OCI-LY1 (cell line): ENCODE measurements around the gene PDE4D.
A peak's percentile ranks its signal among the peaks of the same experiment; 100 is the strongest.

ENCODE experiments used
- H2AFZ ChIP-seq: fragments of 200-600 bp; sonication (generic), shearing (Covaris generic); 2 replicates; pipeline ENCODE4 v1.6.0; 2014; ENCODE audit warnings: antibody characterized with exemption, mild to moderate bottlenecking, low read length
- H3F3A ChIP-seq: fragments of 200-600 bp; sonication (generic), shearing (Covaris generic); 2 replicates; pipeline ENCODE4 v1.6.0; 2014; ENCODE audit warnings: mild to moderate bottlenecking, antibody characterized with exemption, low read length, moderate library complexity; ENCODE audit not compliant: insufficient read depth
- H3K27ac ChIP-seq: fragments of 200-600 bp; sonication (generic); 2 replicates; pipeline ENCODE4 v1.5.1; 2014; ENCODE audit warnings: low read length, mixed run types, mild to moderate bottlenecking, low read depth; ENCODE audit not compliant: poor library complexity, severe bottlenecking
- H3K27me3 ChIP-seq: fragments of 200-600 bp; sonication (generic); 2 replicates; pipeline ENCODE4 v1.6.0; 2014; ENCODE audit warnings: antibody characterized with exemption, mild to moderate bottlenecking, low read length, moderate library complexity; ENCODE audit not compliant: insufficient read depth
- H3K36me3 ChIP-seq: fragments of 200-600 bp; sonication (generic); 2 replicates; pipeline ENCODE4 v1.6.1; 2014; ENCODE audit warnings: mild to moderate bottlenecking, antibody characterized with exemption, low read length, moderate library complexity, mixed read lengths; ENCODE audit not compliant: insufficient read depth
- H3K4me1 ChIP-seq: fragments of 200-600 bp; sonication (generic); 2 replicates; pipeline ENCODE4 v1.5.1; 2014; ENCODE audit warnings: mild to moderate bottlenecking, low read length, moderate library complexity; ENCODE audit not compliant: insufficient read depth, severe bottlenecking
- H3K4me2 ChIP-seq: fragments of 200-600 bp; sonication (generic), shearing (Covaris generic); 2 replicates; pipeline ENCODE4 v1.6.1; 2014; ENCODE audit warnings: low read length
- H3K4me3 ChIP-seq: fragments of 200-600 bp; sonication (generic); 2 replicates; pipeline ENCODE4 v1.5.1; 2014; ENCODE audit warnings: low read length, low read depth, mild to moderate bottlenecking, mixed read lengths; ENCODE audit not compliant: poor library complexity, severe bottlenecking
- H3K79me2 ChIP-seq: fragments of 200-600 bp; shearing (Covaris generic); 2 replicates; pipeline ENCODE4 v1.6.1; 2016; ENCODE audit warnings: mixed run types, low read length, mixed read lengths; ENCODE audit not compliant: insufficient read depth
- H3K9ac ChIP-seq: fragments of 200-600 bp; sonication (generic), shearing (Covaris generic); 2 replicates; pipeline ENCODE4 v1.6.1; 2014; ENCODE audit warnings: mild to moderate bottlenecking, low read length, mixed read lengths
- H3K9me2 ChIP-seq: fragments of 200-600 bp; sonication (generic), shearing (Covaris generic); 2 replicates; pipeline ENCODE4 v1.6.1; 2014; ENCODE audit warnings: low read depth, mild to moderate bottlenecking, low read length, mixed read lengths
- H3K9me3 ChIP-seq: fragments of 200-600 bp; shearing (Covaris generic); 2 replicates; pipeline ENCODE4 v1.6.1; 2014; ENCODE audit warnings: low read length, mixed read lengths
- H4K20me1 ChIP-seq: fragments of 200-600 bp; sonication (generic), shearing (Covaris generic); 2 replicates; pipeline ENCODE4 v1.6.0; 2016; ENCODE audit warnings: mild to moderate bottlenecking, low read length; ENCODE audit not compliant: insufficient read depth
- EZH2 ChIP-seq: fragments of 200-600 bp; sonication (generic), shearing (Covaris generic); IDR thresholded peaks from 2 replicates; pipeline ENCODE4 v1.8.0; 2017; ENCODE audit warnings: borderline replicate concordance, mixed run types, mild to moderate bottlenecking, antibody characterized with exemption, low read length, moderate library complexity, mixed read lengths
- TF ChIP-seq, protein P1 (sequence below): fragments of 200-600 bp; sonication (generic), shearing (Covaris generic); IDR thresholded peaks from 2 replicates; pipeline ENCODE4 v1.5.1; 2017; ENCODE audit warnings: mild to moderate bottlenecking, antibody characterized with exemption, low read length, moderate library complexity, mixed read lengths

Gene PDE4D

DNA sequence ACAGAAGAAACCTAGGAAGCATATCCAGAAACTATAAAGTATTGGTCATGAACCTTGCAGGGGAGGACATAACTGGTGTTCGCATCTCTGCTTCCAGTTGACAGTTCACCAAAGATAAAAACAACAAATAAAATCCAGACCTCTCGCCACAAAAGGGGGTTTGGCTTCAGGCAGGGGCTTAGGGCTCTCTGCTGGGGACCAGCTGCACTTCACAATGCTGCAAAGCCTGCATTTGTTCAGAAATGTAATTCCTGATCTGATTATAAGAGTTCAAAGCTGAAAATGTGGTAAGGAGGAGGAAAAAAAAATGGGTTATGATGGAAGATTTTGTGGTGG lies 79.0 kb downstream of the PDE4D start:
- no peak overlapping the region for H3K4me2 ChIP-seq
- no peaks in the 10 kb centered on the region for H3K79me2 ChIP-seq
- no peaks in the 10 kb centered on the region for H3K36me3 ChIP-seq
- no peaks in the 10 kb centered on the region for H3K9me2 ChIP-seq
- H3K4me1 ChIP-seq, result no peaks in the 10 kb centered on the region
- H3K9ac ChIP-seq, result no peak overlapping the region
- H3K4me3 ChIP-seq, result no peak overlapping the region
- H2AFZ ChIP-seq, result no peak overlapping the region
- TF ChIP-seq, protein P1, sequence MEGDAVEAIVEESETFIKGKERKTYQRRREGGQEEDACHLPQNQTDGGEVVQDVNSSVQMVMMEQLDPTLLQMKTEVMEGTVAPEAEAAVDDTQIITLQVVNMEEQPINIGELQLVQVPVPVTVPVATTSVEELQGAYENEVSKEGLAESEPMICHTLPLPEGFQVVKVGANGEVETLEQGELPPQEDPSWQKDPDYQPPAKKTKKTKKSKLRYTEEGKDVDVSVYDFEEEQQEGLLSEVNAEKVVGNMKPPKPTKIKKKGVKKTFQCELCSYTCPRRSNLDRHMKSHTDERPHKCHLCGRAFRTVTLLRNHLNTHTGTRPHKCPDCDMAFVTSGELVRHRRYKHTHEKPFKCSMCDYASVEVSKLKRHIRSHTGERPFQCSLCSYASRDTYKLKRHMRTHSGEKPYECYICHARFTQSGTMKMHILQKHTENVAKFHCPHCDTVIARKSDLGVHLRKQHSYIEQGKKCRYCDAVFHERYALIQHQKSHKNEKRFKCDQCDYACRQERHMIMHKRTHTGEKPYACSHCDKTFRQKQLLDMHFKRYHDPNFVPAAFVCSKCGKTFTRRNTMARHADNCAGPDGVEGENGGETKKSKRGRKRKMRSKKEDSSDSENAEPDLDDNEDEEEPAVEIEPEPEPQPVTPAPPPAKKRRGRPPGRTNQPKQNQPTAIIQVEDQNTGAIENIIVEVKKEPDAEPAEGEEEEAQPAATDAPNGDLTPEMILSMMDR, result no peak
- H3K27me3 ChIP-seq, result no peaks in the 10 kb centered on the region
- no peaks in the 10 kb centered on the region for H4K20me1 ChIP-seq
- H3F3A ChIP-seq, result no peaks in the 10 kb centered on the region
- no peak overlapping the region for H3K27ac ChIP-seq
- H3K9me3 ChIP-seq, result no peaks in the 10 kb centered on the region

DNA sequence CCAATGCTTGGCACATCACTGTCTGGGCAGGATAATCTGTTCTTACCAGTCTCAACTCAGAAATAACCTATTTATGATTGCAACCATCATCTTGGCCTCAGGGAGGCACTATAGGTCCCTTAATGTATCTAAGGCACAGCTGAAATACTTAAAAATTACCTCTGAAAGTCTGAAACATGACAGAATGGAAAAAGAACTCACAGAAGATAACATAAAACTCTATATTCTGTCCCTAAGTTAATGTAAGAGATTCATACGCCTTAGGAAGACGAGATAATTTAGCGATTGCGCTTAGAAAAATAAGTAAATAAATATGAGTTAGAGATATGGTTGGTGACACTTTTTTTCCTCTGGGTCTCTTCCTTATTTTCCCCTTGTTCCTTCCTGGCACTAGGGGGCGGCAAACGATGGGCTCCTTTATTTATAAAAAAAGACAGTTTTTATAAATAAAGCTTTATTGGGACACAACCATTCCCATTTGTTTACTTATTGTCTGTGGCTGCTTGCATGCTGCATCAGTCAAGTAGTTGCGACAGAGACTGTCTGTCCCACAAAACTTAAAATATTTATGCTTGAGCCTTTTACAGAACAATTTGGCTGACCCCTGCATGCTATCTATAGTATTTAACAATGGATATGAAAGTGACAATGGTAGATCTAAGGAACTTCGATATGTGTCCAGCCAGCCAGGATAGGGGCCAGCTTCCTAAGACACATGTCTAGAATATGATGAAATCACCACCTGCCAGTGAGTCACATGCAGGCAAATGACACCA lies 79.6 kb downstream of the PDE4D start:
- H4K20me1 ChIP-seq, result no peaks in the 10 kb centered on the region
- H3K27me3 ChIP-seq, result no peaks in the 10 kb centered on the region
- H3K9ac ChIP-seq, result no peak overlapping the region
- H3K36me3 ChIP-seq, result no peaks in the 10 kb centered on the region
- no peaks in the 10 kb centered on the region for H3K9me2 ChIP-seq
- no peak overlapping the region for H3K4me3 ChIP-seq
- H3K9me3 ChIP-seq, result no peaks in the 10 kb centered on the region
- TF ChIP-seq, protein P1, result peak; percentile 70
- no peak for TF ChIP-seq EZH2
- H3K4me1 ChIP-seq, result no peaks in the 10 kb centered on the region
- no peaks in the 10 kb centered on the region for H3K79me2 ChIP-seq
- H3K27ac ChIP-seq, result no peak overlapping the region
- H3F3A ChIP-seq, result no peaks in the 10 kb centered on the region
- peak overlapping the region; percentile 43 for H3K4me2 ChIP-seq
- peak overlapping the region; percentile 54; the same call in 1 of the 2 replicates for H2AFZ ChIP-seq

DNA sequence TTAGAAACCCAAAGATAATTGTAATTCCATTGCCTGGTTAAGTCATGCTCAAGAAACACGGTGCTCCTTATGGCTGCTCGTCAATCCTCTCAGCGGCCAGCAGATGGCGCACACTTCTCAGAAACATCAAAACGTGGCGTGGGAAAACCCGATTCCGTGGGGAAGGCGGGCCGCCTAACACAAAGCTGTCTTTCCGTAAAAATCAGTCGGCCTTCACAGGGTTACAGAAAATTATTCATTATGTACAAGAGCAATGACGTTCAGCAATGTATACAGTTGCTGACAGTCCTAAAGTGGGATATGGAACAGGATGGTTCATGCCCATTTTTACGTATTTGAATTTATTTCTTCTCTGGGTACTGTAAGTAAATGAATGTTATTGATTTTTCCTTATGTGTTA lies 83.5 kb downstream of the PDE4D start:
- Histone ChIP-seq H3K9me2 (no peaks in the 10 kb centered on the region), H3K4me1 (no peaks in the 10 kb centered on the region), H3K27ac (no peak overlapping the region), H2AFZ (no peak overlapping the region), H3K9me3 (no peaks in the 10 kb centered on the region), H3F3A (no peaks in the 10 kb centered on the region), H3K79me2 (no peaks in the 10 kb centered on the region), H3K4me3 (peak overlapping the region; percentile 32), H3K36me3 (no peaks in the 10 kb centered on the region), H4K20me1 (no peaks in the 10 kb centered on the region), H3K4me2 (peak overlapping the region; percentile 52), H3K9ac (no peak overlapping the region), H3K27me3 (no peaks in the 10 kb centered on the region)
- TF ChIP-seq, protein P1, result peak; percentile 95
- TF ChIP-seq EZH2, result no peak
